ENCODE measurements around the gene LRRC41. TPM values are rescaled to one million over a fixed set of nuclear protein-coding genes. Genes with fewer than 3 reads are reported as not detected.

LRRC41 gene
- total RNA-seq, 2 donors from 2014 or later = 48.3 to 57.8 TPM

GRCh38 chr1:46298387-46298786 is 5.0 kb downstream of the LRRC41 start:
- no peaks in the 10 kb centered on the region for H3K27me3 ChIP-seq
- DNase-seq (ENCODE audit: low spot score) = no peak
- H3K4me3 ChIP-seq = no peak overlapping the region
- H3K4me1 ChIP-seq = peaks cover 0 to 38% of the 10 kb centered on the region in 2 donors
- H3K27ac ChIP-seq = peak overlapping the region in 1 of 2 donors; percentile 66
- peaks cover 47% of the 10 kb centered on the region for H3K36me3 ChIP-seq
- TF ChIP-seq CTCF (IDR thresholded peaks at IDR 0.05) = no peak
- no peaks in the 10 kb centered on the region for H3K9me3 ChIP-seq

GRCh38 chr1:46295306-46295705 is 8.1 kb downstream of the LRRC41 start:
- Histone ChIP-seq H3K27me3 (no peaks in the 10 kb centered on the region), H3K36me3 (peaks cover 63% of the 10 kb centered on the region), H3K4me3 (no peak overlapping the region), H3K9me3 (no peaks in the 10 kb centered on the region), H3K4me1 (peaks cover 0 to 22% of the 10 kb centered on the region in 2 donors), H3K27ac (no peak overlapping the region)
- TF ChIP-seq CTCF (IDR thresholded peaks at IDR 0.05) = no peak
- DNase-seq (ENCODE audit: low spot score) = no peak

- Histone ChIP-seq H3K27ac (no peak overlapping the region), H3K9me3 (no peaks in the 10 kb centered on the region), H3K27me3 (no peaks in the 10 kb centered on the region), H3K4me3 (no peak overlapping the region), H3K36me3 (peaks cover 44% of the 10 kb centered on the region), H3K4me1 (no peaks in the 10 kb centered on the region)
- no peak for TF ChIP-seq CTCF (IDR thresholded peaks at IDR 0.05)
- no peak for DNase-seq (ENCODE audit: low spot score)
Measured at GRCh38 chr1:46289976-46290375, 13.4 kb downstream of the LRRC41 start.

- Histone ChIP-seq H3K4me3 (no peak overlapping the region), H3K36me3 (peaks cover 43% of the 10 kb centered on the region), H3K4me1 (no peaks in the 10 kb centered on the region), H3K27me3 (no peaks in the 10 kb centered on the region), H3K9me3 (no peaks in the 10 kb centered on the region), H3K27ac (no peak overlapping the region)
- no peak for DNase-seq (ENCODE audit: low spot score)
- TF ChIP-seq CTCF (IDR thresholded peaks at IDR 0.05) = no peak
Measured at GRCh38 chr1:46289134-46289494, 14.3 kb downstream of the LRRC41 start.

- Histone ChIP-seq H3K36me3 (peaks cover 39% of the 10 kb centered on the region), H3K4me1 (no peaks in the 10 kb centered on the region), H3K27ac (no peak overlapping the region), H3K9me3 (no peaks in the 10 kb centered on the region), H3K27me3 (no peaks in the 10 kb centered on the region), H3K4me3 (no peak overlapping the region)
- TF ChIP-seq CTCF (IDR thresholded peaks at IDR 0.05) = no peak
- DNase-seq (ENCODE audit: low spot score) = no peak
Measured at GRCh38 chr1:46288485-46289133, 14.8 kb downstream of the LRRC41 start.
